Suprapubic skin (tissue), 4 donors: ENCODE data around the gene RAB40B. TPM values are rescaled to one million over a fixed set of nuclear protein-coding genes. Genes with fewer than 3 reads are reported as not detected.

Experiments
- DNase-seq, 2 donors: peaks; one replicate each; pipeline ENCODE4 v3.0.0-alpha.2; 2019; ENCODE audit warnings: low spot score in 2 of 2
- H3K27ac ChIP-seq: fragments of 200-600 bp; sonication (generic); one replicate; pipeline ENCODE4 v1.5.1; 2019
- H3K27me3 ChIP-seq: fragments of 200-600 bp; sonication (generic); one replicate; pipeline ENCODE4 v1.5.1; 2019
- H3K36me3 ChIP-seq: fragments of 200-600 bp; sonication (generic); one replicate; pipeline ENCODE4 v1.5.1; 2019
- H3K4me1 ChIP-seq: fragments of 200-600 bp; sonication (generic); one replicate; pipeline ENCODE4 v1.5.1; 2019
- H3K4me3 ChIP-seq: fragments of 200-600 bp; sonication (generic); one replicate; pipeline ENCODE4 v1.5.1; 2019; ENCODE audit warnings: mild to moderate bottlenecking
- H3K9me3 ChIP-seq: fragments of 200-600 bp; sonication (generic); one replicate; pipeline ENCODE4 v1.5.1; 2019
- EP300 ChIP-seq: sonication (generic); formaldehyde crosslinking; IDR thresholded peaks from one replicate; pipeline ENCODE4 v1.6.1; 2017; ENCODE audit warnings: antibody characterized with exemption
- POLR2A ChIP-seq, 2 donors: fragments of 450-650 bp; IDR thresholded peaks; one replicate each; pipeline ENCODE4 v1.6.1; 2017; ENCODE audit warnings: antibody characterized with exemption in 2 of 2, mild to moderate bottlenecking in 2 of 2, moderate library complexity in 2 of 2
- POLR2AphosphoS5 ChIP-seq, 3 donors: sonication (generic); formaldehyde crosslinking; IDR thresholded peaks; one replicate each; pipeline ENCODE4 v1.6.1; 2017; ENCODE audit warnings: antibody characterized with exemption in 3 of 3
- WGBS: methylation state at CpG from one replicate; pipeline ENCODE4 v1.1.5; 2018; 5-methylcytosine and 5-hydroxymethylcytosine counted together
- total RNA-seq, 4 donors: library from RNA; depleted of rRNA; stranded (reverse); fragments of >200 nt; gene quantifications; one replicate each; pipeline ENCODE4 v1.1.0, GENCODE V29; 2016
- TF ChIP-seq, protein P1 (sequence below), 2 donors: fragments of 200-600 bp in 1 of 2; fragments of 450-650 bp in 1 of 2; sonication (generic) in 1 of 2; IDR thresholded peaks; one replicate each; pipeline ENCODE4 v1.5.1; 2016 to 2019; ENCODE audit warnings: antibody characterized with exemption in 2 of 2, mild to moderate bottlenecking in 1 of 2, moderate library complexity in 1 of 2

The RAB40B gene
- total RNA-seq, 4 donors from 2014 or later = 15.9 to 24.3 (median 21.6) TPM

DNA sequence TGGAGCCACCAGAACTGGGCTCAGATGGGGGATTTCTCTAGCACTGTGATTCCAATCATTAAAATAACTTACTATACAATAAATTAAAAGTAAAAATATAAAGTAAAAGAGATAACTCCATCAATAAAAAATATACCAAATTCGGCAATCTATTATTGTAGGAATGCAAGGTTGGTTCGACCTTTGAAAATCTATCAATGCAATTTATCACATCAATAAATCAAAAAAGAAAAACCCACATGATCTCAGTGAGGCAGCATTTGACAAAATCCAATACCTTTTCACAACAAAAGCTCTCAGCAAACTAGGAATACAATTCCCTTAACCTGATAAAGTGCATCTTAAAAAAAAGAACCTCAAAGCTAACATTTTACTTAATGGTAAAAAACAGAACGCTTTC is 17.0 kb downstream of the RAB40B start:
- TF ChIP-seq, protein P1, sequence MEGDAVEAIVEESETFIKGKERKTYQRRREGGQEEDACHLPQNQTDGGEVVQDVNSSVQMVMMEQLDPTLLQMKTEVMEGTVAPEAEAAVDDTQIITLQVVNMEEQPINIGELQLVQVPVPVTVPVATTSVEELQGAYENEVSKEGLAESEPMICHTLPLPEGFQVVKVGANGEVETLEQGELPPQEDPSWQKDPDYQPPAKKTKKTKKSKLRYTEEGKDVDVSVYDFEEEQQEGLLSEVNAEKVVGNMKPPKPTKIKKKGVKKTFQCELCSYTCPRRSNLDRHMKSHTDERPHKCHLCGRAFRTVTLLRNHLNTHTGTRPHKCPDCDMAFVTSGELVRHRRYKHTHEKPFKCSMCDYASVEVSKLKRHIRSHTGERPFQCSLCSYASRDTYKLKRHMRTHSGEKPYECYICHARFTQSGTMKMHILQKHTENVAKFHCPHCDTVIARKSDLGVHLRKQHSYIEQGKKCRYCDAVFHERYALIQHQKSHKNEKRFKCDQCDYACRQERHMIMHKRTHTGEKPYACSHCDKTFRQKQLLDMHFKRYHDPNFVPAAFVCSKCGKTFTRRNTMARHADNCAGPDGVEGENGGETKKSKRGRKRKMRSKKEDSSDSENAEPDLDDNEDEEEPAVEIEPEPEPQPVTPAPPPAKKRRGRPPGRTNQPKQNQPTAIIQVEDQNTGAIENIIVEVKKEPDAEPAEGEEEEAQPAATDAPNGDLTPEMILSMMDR (IDR thresholded peaks at IDR 0.05) = no peak
- TF ChIP-seq POLR2AphosphoS5 (IDR thresholded peaks at IDR 0.05) (no peak), POLR2A (IDR thresholded peaks at IDR 0.05) (no peak), EP300 (no peak)
- Histone ChIP-seq H3K4me3 (no peak overlapping the region), H3K27ac (no peak overlapping the region), H3K9me3 (peaks cover 10% of the 10 kb centered on the region), H3K36me3 (no peaks in the 10 kb centered on the region), H3K27me3 (no peaks in the 10 kb centered on the region), H3K4me1 (peaks cover 6% of the 10 kb centered on the region)
- WGBS = 95% methylated on average over 3 of the region's 3 CpGs
- no peak for DNase-seq

DNA sequence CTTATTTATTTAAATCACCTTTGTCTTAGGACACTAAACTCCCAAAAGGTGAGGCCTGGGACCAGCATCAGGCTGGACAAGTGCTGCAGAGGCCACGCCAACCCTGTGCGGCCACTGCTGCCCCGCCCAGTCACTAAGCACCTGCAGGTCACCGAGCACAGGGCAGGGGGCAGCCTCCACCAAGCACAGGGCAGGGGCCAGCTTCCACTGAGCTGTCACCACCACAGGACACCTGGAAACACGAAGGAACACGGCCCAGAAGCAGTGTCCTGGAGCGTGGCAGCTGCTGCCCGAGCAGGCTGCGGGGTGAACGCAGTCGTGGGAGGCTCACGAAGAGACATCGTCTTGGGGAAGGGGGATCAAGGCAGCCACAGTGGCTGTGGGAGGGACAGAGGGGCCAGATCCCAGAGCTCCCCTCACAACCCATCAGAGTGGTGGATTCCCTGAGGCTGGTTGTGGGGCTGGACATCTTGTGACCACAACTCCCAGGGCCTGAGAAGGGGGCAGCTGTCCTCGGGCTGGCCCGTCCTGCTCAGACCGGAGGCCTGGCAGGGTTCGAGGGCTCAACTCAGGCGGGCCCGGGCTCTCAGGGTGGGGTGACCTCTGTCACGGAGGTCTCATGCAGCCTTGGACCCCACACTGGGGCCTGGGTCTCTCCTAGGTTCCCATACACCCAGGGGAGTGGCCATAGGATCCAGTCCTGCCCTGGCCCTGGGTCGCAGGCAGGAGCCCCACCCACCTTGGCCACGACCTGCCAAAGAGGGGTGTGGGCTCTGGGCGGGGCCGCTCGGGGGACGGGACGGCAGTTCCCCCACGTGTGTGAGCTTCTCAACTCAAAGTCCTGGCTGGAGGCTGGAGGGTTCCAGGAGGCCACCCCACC is 18.7 kb downstream of the RAB40B start:
- Histone ChIP-seq H3K4me3 (no peak overlapping the region), H3K4me1 (peaks cover 2% of the 10 kb centered on the region), H3K27me3 (no peaks in the 10 kb centered on the region), H3K9me3 (peaks cover 10% of the 10 kb centered on the region), H3K36me3 (no peaks in the 10 kb centered on the region), H3K27ac (no peak overlapping the region)
- 87% methylated on average over 18 of the region's 28 CpGs for WGBS
- TF ChIP-seq, protein P1 (IDR thresholded peaks at IDR 0.05) = no peak
- no peak for TF ChIP-seq POLR2AphosphoS5 (IDR thresholded peaks at IDR 0.05)
- TF ChIP-seq POLR2A (IDR thresholded peaks at IDR 0.05) = no peak
- TF ChIP-seq EP300 = no peak
- peak in 1 of 2 donors; percentile 53 for DNase-seq

DNA sequence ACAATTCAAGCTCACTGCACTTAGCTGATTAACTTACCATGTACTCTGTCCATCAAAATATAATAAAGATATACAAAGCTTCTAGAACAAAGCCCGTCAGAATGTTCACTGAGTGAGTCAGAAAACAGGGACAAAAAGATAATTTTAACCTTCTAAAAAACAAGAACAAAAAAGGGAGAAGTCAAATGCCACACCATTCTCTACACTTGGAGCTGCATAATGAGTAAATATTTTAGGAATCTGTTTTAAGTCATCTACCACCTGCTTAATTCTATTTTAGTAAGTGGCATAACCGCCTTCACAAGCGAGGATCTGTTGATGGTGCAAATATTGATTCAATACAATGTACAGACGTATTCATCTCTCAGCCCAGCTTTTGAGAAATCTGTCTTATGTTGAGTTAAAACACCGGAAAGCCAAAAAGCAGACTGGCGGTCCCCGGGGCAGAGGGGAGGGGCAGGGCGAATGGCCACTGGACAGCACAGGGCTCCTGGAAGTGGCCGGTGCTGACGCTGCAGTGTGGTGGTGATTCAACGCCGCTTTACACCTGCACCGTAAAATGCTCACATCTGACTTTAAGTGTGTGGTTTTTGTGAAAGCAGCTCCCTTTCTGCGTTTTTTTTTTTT is 20.1 kb downstream of the RAB40B start:
- H3K36me3 ChIP-seq = no peaks in the 10 kb centered on the region
- H3K4me3 ChIP-seq = no peak overlapping the region
- H3K27ac ChIP-seq = no peak overlapping the region
- no peaks in the 10 kb centered on the region for H3K4me1 ChIP-seq
- WGBS = 84% methylated on average over 14 of the region's 14 CpGs
- H3K9me3 ChIP-seq = peaks cover 10% of the 10 kb centered on the region
- DNase-seq = no peak
- TF ChIP-seq EP300 = no peak
- TF ChIP-seq, protein P1 (IDR thresholded peaks at IDR 0.05) = no peak
- TF ChIP-seq POLR2AphosphoS5 (IDR thresholded peaks at IDR 0.05) = no peak
- no peak for TF ChIP-seq POLR2A (IDR thresholded peaks at IDR 0.05)
- H3K27me3 ChIP-seq = no peaks in the 10 kb centered on the region

DNA sequence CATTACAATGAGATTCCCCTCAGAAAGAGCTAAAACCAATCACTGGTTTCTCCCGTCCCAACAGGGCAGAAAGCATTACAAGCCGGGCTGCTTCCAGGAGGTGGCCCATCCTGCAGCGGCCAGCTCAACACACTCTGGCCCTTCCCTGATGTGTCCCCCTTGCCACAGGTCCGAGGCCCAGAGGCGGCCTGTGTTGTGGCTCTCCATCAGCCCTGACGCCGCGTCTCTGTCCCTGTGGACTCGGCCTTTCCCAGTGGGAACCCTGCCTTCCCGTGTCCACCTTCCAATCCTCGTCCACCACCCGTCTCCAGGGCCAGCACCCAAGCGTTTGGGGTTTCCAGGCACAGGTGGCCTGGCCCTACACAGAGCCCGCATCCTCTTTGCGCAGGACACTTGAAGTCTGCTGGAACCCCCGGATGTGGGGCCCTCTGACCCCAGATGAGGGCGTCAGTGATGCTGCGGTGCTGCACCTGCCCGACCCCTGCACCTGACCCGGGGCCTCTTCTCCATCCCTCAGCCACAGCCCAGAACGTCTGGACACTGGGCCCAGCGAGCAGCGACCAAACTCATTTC is 21.1 kb downstream of the RAB40B start:
- no peaks in the 10 kb centered on the region for H3K27me3 ChIP-seq
- 91% methylated on average over 23 of the region's 23 CpGs for WGBS
- no peak overlapping the region for H3K27ac ChIP-seq
- DNase-seq = peak in 1 of 2 donors; percentile 47
- no peaks in the 10 kb centered on the region for H3K4me1 ChIP-seq
- H3K4me3 ChIP-seq = no peak overlapping the region
- peaks cover 10% of the 10 kb centered on the region for H3K9me3 ChIP-seq
- TF ChIP-seq, protein P1 (IDR thresholded peaks at IDR 0.05) = no peak
- TF ChIP-seq EP300 = no peak
- no peak for TF ChIP-seq POLR2AphosphoS5 (IDR thresholded peaks at IDR 0.05)
- TF ChIP-seq POLR2A (IDR thresholded peaks at IDR 0.05) = no peak
- H3K36me3 ChIP-seq = no peaks in the 10 kb centered on the region
